Osteoblast (primary cell): Measurements from ENCODE around the gene SDC3. TPM values are rescaled to one million over a fixed set of nuclear protein-coding genes. Genes with fewer than 3 reads are reported as not detected.
A peak's percentile ranks its signal among the peaks of the same experiment; 100 is the strongest.
"Not testable (repeated sequence)": the region's sequence is repeated elsewhere in the genome, so short reads cannot be mapped to it uniquely, and the experiment has no call there.

ENCODE experiments used
- DNase-seq: peaks from one replicate; pipeline ENCODE4 v3.0.0; 2011; ENCODE audit warnings: low spot score, mixed read lengths; ENCODE audit not compliant: insufficient read length; ENCODE audit errors: missing footprints
- H2AFZ ChIP-seq: 2 replicates; pipeline ENCODE4 v1.6.0; 2011; ENCODE audit warnings: mild to moderate bottlenecking, low read length
- H3K27ac ChIP-seq: 2 replicates; pipeline ENCODE4 v1.5.1; 2011; ENCODE audit warnings: mild to moderate bottlenecking, low read depth, low read length, moderate library complexity
- H3K27me3 ChIP-seq: 2 replicates; pipeline ENCODE4 v1.6.0; 2012; ENCODE audit warnings: mild to moderate bottlenecking, control low read depth, inconsistent platforms, low read length, moderate library complexity; ENCODE audit not compliant: insufficient read depth
- H3K36me3 ChIP-seq: 2 replicates; pipeline ENCODE4 v1.5.1; 2011; ENCODE audit warnings: mild to moderate bottlenecking, low read length, control low read depth, moderate library complexity; ENCODE audit not compliant: insufficient read depth
- H3K4me1 ChIP-seq: 2 replicates; pipeline ENCODE4 v1.5.1; 2011; ENCODE audit warnings: mild to moderate bottlenecking, low read length, control low read depth, moderate library complexity; ENCODE audit not compliant: insufficient read depth
- H3K4me2 ChIP-seq: 2 replicates; pipeline ENCODE4 v1.6.0; 2011; ENCODE audit warnings: mild to moderate bottlenecking, low read length; ENCODE audit not compliant: insufficient read depth
- H3K4me3 ChIP-seq: fragments of 200-600 bp; sonication (generic); 3 replicates; pipeline ENCODE4 v1.5.1; 2012; ENCODE audit warnings: mild to moderate bottlenecking, low read length, inconsistent platforms; ENCODE audit not compliant: insufficient read depth
- H3K79me2 ChIP-seq: 2 replicates; pipeline ENCODE4 v1.6.0; 2012; ENCODE audit warnings: mild to moderate bottlenecking, low read length, control low read depth, inconsistent platforms; ENCODE audit not compliant: insufficient read depth
- H3K9me3 ChIP-seq: 2 replicates; pipeline ENCODE4 v1.5.1; 2011; ENCODE audit warnings: low read depth, low read length, control low read depth
- H4K20me1 ChIP-seq: 2 replicates; pipeline ENCODE4 v1.6.0; 2012; ENCODE audit warnings: mild to moderate bottlenecking, low read length, control low read depth; ENCODE audit not compliant: insufficient read depth
- CTCF ChIP-seq: IDR thresholded peaks from 2 replicates; pipeline ENCODE4 v1.5.1; 2011; ENCODE audit warnings: mild to moderate bottlenecking, low read depth, low read length, moderate library complexity; ENCODE audit errors: extremely low read depth
- total RNA-seq: library from RNA; depleted of rRNA; stranded (reverse); fragments of >200 nt; gene quantifications from 2 replicates; pipeline ENCODE4 v1.2.3, GENCODE V29; 2012

Gene SDC3
- total RNA-seq, 1 donor = 39.8 TPM

DNA sequence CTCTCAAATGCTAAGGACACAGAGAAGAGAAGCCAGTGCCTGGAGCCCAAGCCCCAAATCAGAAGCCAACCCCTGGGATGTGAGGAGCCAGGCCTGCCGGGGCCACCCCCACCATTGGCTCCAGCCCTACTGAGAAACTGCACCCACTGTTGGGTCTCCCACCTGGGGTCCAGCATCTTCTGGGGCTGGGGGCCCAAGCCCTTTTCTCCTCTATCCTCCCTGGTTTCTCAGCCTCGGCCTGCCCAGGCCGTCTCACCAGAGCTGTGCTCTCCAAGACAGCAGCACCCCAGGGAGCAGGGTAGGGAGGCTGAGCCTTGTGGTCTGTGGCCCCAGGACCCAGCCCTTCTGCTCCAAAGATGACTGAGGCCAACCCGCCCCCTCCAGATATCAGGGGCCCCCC, 37.9 kb downstream of the SDC3 start:
- no peak overlapping the region for H2AFZ ChIP-seq
- no peaks in the 10 kb centered on the region for H3K27me3 ChIP-seq
- TF ChIP-seq CTCF = no peak

DNA sequence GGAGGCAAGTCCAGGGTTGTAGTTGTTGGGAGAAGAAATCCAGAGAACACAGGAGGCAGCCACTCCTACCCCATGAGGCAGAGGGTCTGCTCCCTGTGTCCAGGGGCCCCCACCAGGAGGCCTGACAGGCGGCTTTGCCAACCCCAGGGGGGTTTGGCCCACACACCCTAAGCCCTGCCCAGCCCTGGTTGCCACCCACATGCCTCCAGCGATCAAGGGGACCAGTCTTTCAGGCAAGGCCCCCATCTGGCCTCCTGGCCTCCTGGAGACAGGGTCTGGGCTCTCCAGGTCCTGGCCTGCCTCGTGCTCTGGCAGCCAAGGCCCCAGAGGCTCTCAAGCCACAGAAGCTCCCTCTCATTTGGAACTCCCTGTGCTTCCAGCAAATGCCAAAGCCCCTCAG, 38.5 kb downstream of the SDC3 start:
- H3K79me2 ChIP-seq = no peaks in the 10 kb centered on the region
- H4K20me1 ChIP-seq = no peaks in the 10 kb centered on the region
- H3K4me3 ChIP-seq = no peak overlapping the region
- no peak for DNase-seq
- H3K27me3 ChIP-seq = no peaks in the 10 kb centered on the region
- peaks cover 13% of the 10 kb centered on the region for H3K9me3 ChIP-seq
- H2AFZ ChIP-seq = no peak overlapping the region
- H3K4me1 ChIP-seq = no peaks in the 10 kb centered on the region
- H3K36me3 ChIP-seq = peaks cover 9% of the 10 kb centered on the region
- no peak overlapping the region for H3K4me2 ChIP-seq
- no peak for TF ChIP-seq CTCF
- no peak overlapping the region for H3K27ac ChIP-seq

More for the DNA sequence above, 37.9 kb downstream of the SDC3 start:
- Histone ChIP-seq H3K4me1 (no peaks in the 10 kb centered on the region), H3K9me3 (peaks cover 13% of the 10 kb centered on the region), H3K79me2 (no peaks in the 10 kb centered on the region), H3K36me3 (peaks cover 9% of the 10 kb centered on the region), H3K4me2 (no peak overlapping the region), H3K27ac (no peak overlapping the region), H4K20me1 (no peaks in the 10 kb centered on the region), H3K4me3 (no peak overlapping the region)
- peak; percentile 77 for DNase-seq

DNA sequence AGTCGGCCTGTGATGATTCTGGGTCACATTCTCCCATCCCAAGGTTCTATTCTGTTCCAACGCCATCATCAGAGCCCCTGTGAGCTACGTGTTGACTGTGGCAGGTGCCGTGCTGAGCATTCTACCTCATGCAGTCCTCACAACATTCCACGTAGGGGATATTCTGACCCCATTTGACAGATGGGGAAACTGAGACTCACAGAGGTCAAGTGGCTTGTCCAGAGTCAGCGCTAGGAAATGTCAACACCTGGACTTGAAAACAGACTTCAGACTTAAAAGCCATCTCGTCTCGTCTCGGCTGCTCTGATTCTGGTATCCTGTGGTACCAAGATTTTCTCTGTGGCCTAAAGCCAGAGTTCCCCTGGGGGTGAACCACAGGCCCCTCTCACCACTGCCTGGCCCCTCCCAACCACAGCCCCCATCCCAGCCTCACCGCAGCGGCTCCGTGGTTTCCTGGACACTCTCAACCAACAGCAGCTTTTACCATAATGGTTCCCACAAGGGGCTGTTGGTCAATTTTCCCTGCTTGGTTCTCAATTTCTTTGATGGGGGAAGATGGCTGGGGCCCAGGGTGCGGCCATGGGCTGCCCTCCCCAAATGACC, 39.6 kb downstream of the SDC3 start:
- H2AFZ ChIP-seq = no peak overlapping the region
- H3K9me3 ChIP-seq = peaks cover 13% of the 10 kb centered on the region
- H3K79me2 ChIP-seq = no peaks in the 10 kb centered on the region
- H3K4me2 ChIP-seq = no peak overlapping the region
- peaks cover 4% of the 10 kb centered on the region for H3K27me3 ChIP-seq
- peak; percentile 34 for DNase-seq
- no peak for TF ChIP-seq CTCF
- H3K36me3 ChIP-seq = peaks cover 9% of the 10 kb centered on the region
- no peaks in the 10 kb centered on the region for H3K4me1 ChIP-seq
- no peaks in the 10 kb centered on the region for H4K20me1 ChIP-seq
- H3K4me3 ChIP-seq = no peak overlapping the region
- H3K27ac ChIP-seq = no peak overlapping the region

DNA sequence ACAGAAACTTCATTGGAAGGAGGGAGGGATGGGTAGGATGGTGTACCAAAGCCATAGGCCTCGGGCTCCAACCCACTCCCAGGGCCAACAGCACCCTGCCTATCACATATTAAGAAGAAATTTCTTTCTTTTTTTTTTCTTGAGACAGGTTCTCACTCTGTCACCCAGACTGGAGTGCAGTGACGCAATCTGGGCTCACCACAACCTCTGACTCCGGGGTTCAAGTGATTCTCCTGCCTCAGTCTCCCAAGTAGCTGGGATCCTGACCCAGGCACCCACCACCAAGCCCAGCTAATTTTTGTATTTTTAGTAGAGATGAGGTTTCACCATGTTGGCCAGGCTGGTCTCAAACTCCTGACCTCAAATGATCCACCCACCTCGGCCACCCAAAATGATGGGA, 40.5 kb downstream of the SDC3 start:
- not testable (repeated sequence) for H3K27ac ChIP-seq, H2AFZ ChIP-seq, H3K4me1 ChIP-seq, H3K4me3 ChIP-seq, H3K9me3 ChIP-seq, H3K4me2 ChIP-seq, H4K20me1 ChIP-seq, H3K36me3 ChIP-seq, H3K27me3 ChIP-seq, H3K79me2 ChIP-seq, DNase-seq
